ENCODE results near the gene CCNQ. TPM values are rescaled to one million over a fixed set of nuclear protein-coding genes. Genes with fewer than 3 reads are reported as not detected.

The CCNQ gene
- total RNA-seq, 1 experiment from 2014 or later = 20.3 TPM

DNA sequence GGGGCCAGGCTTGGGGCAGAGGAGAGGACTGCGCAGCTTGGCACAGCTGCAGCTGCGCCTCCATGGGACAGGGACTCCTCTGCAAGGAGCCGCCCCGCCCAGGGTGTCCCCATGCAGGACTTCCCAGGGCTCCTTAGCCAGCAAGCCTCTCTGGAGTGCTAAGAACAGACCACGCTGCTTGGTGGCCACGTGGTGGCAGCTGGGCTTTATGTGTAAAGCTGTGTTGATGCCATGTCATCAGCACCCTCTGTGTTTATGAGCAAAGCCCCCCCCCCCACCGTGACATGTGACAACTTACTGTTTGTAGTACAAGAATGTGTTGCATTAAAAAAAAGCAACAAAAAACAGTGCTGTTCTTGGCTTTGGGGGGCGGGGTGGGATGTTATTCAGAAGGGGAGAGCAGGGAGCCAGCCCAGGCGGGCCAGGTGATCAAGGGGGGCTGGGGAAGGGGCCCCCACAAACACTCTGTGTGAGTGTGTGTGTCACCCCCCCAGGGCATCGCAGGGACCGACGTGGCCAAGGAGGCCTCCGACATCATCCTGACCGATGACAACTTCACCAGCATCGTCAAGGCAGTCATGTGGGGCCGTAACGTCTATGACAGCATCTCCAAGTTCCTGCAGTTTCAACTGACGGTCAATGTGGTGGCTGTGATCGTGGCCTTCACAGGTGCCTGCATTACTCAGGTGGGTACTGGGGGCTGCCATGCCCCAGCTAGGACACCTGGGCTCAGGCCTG, 41.2 kb downstream of the CCNQ start:
- ChIA-PET CTCF (no interaction called here), POLR2A (no interaction called here), RAD21 (ENCODE audit: low non-redundant PET in 1 of 2, low total read pairs in 2 of 2, uncharacterized antibody in 2 of 2, unreplicated experiment in 2 of 2) (no interaction called here)
- H3K9me3 ChIP-seq (ENCODE audit: control insufficient read depth in 1 of 2, insufficient read depth in 1 of 2, low read depth in 1 of 2, low read length in 2 of 2) = no peaks in the 10 kb centered on the region
- H3K27me3 ChIP-seq (ENCODE audit: insufficient read depth, low read length) = no peaks in the 10 kb centered on the region
- H3K9me2 ChIP-seq (ENCODE audit: insufficient read depth) = no peaks in the 10 kb centered on the region
- intact Hi-C loops (cut with micrococcal nuclease) = loop anchor here (5.0 kb wide), 1 partner anchor 150 kb away; no protein-coding TSS in a partner anchor
- H3K36me3 ChIP-seq (ENCODE audit: control insufficient read depth in 1 of 2, insufficient read depth in 2 of 2, low read length in 2 of 2) = no peaks in the 10 kb centered on the region
- H3K4me1 ChIP-seq (ENCODE audit: control insufficient read depth in 1 of 2, insufficient read depth in 2 of 2, low read length in 2 of 2) = no peaks in the 10 kb centered on the region
- no TSS peak for BruUV-seq (replicated peaks)
- no peak overlapping the region for H3K9ac ChIP-seq (ENCODE audit: low read length)
- H2AFZ ChIP-seq (ENCODE audit: low read depth, low read length, poor library complexity, severe bottlenecking) = no peak overlapping the region
- no peak overlapping the region for H3K4me2 ChIP-seq (ENCODE audit: low read length)
- DNase-seq (ENCODE audit: low read depth, low spot score) (no peak), ATAC-seq (no peak)
- no peak overlapping the region for H3K4me3 ChIP-seq (replicated peaks in 1 of 2; ENCODE audit: low read depth in 1 of 2, low read length in 2 of 2)
- no peak overlapping the region for H3K27ac ChIP-seq (ENCODE audit: low read depth, low read length)
- TF ChIP-seq, protein P1, sequence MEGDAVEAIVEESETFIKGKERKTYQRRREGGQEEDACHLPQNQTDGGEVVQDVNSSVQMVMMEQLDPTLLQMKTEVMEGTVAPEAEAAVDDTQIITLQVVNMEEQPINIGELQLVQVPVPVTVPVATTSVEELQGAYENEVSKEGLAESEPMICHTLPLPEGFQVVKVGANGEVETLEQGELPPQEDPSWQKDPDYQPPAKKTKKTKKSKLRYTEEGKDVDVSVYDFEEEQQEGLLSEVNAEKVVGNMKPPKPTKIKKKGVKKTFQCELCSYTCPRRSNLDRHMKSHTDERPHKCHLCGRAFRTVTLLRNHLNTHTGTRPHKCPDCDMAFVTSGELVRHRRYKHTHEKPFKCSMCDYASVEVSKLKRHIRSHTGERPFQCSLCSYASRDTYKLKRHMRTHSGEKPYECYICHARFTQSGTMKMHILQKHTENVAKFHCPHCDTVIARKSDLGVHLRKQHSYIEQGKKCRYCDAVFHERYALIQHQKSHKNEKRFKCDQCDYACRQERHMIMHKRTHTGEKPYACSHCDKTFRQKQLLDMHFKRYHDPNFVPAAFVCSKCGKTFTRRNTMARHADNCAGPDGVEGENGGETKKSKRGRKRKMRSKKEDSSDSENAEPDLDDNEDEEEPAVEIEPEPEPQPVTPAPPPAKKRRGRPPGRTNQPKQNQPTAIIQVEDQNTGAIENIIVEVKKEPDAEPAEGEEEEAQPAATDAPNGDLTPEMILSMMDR (IDR thresholded peaks at IDR 0.05 in 2 of 3, conservative IDR thresholded peaks at IDR 0.05 in 1 of 3; ENCODE audit: borderline replicate concordance in 1 of 3, insufficient read depth in 1 of 3, low read depth in 2 of 3, low read length in 2 of 3) = 0 out of 6 replicates have a peak, but pooled peaks of 1 of the 3 experiments have one; percentile 8
- TF ChIP-seq SRF (IDR thresholded peaks at IDR 0.05; ENCODE audit: low read depth) = no peak
- H4K20me1 ChIP-seq (ENCODE audit: insufficient read depth) = no peaks in the 10 kb centered on the region
- no peaks in the 10 kb centered on the region for H3K79me2 ChIP-seq (ENCODE audit: insufficient read depth, low read length)

DNA sequence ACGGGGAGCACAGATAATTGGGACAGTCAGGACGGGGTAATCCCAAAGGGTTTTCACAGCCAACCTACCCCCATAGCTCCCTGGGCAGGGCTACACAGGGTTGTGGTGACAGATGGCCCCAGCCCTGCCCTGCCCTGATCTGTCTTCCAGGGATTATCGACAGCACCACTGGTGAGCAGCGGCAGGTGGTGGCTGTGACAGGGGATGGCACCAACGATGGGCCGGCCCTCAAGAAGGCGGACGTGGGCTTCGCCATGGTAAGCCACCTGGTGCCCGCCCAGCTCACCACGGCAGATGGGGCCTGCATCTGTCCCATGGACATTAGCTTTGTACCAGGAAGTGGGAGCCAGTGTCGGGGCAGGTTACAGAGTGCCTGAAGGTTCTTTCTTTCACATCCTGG, 42.2 kb downstream of the CCNQ start:
- Histone ChIP-seq H3K4me2 (ENCODE audit: low read length) (no peak overlapping the region), H3K9me2 (ENCODE audit: insufficient read depth) (no peaks in the 10 kb centered on the region), H3K9ac (ENCODE audit: low read length) (no peak overlapping the region), H4K20me1 (ENCODE audit: insufficient read depth) (no peaks in the 10 kb centered on the region), H3K27me3 (ENCODE audit: insufficient read depth, low read length) (no peaks in the 10 kb centered on the region), H3K9me3 (ENCODE audit: control insufficient read depth in 1 of 2, insufficient read depth in 1 of 2, low read depth in 1 of 2, low read length in 2 of 2) (no peaks in the 10 kb centered on the region), H2AFZ (ENCODE audit: low read depth, low read length, poor library complexity, severe bottlenecking) (no peak overlapping the region), H3K36me3 (ENCODE audit: control insufficient read depth in 1 of 2, insufficient read depth in 2 of 2, low read length in 2 of 2) (no peaks in the 10 kb centered on the region), H3K4me3 (replicated peaks in 1 of 2; ENCODE audit: low read depth in 1 of 2, low read length in 2 of 2) (no peak overlapping the region), H3K79me2 (ENCODE audit: insufficient read depth, low read length) (no peaks in the 10 kb centered on the region), H3K27ac (ENCODE audit: low read depth, low read length) (no peak overlapping the region), H3K4me1 (ENCODE audit: control insufficient read depth in 1 of 2, insufficient read depth in 2 of 2, low read length in 2 of 2) (no peaks in the 10 kb centered on the region)
- ChIA-PET POLR2A (no interaction called here), RAD21 (ENCODE audit: low non-redundant PET in 1 of 2, low total read pairs in 2 of 2, uncharacterized antibody in 2 of 2, unreplicated experiment in 2 of 2) (no interaction called here), CTCF (no interaction called here)
- DNase-seq (ENCODE audit: low read depth, low spot score) (no peak), ATAC-seq (no peak)
- TF ChIP-seq POLR2A (IDR thresholded peaks at IDR 0.05; ENCODE audit: borderline replicate concordance, extremely low read depth, insufficient read depth, insufficient read length) (no peak), TCF7L2 (IDR thresholded peaks at IDR 0.05; ENCODE audit: borderline replicate concordance, extremely low read depth, insufficient read depth, insufficient read length) (no peak), EZH2 (IDR thresholded peaks at IDR 0.05) (no peak), ELF1 (IDR thresholded peaks at IDR 0.05; ENCODE audit: borderline replicate concordance, low read depth) (no peak), JUND (IDR thresholded peaks at IDR 0.05) (no peak), ZFX (IDR thresholded peaks at IDR 0.05) (no peak)
- TF ChIP-seq, protein P2, sequence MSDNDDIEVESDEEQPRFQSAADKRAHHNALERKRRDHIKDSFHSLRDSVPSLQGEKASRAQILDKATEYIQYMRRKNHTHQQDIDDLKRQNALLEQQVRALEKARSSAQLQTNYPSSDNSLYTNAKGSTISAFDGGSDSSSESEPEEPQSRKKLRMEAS (IDR thresholded peaks at IDR 0.05) = no peak
- intact Hi-C loops (cut with micrococcal nuclease) = loop anchor here (5.0 kb wide), 1 partner anchor 151 kb away; no protein-coding TSS in a partner anchor
- BruUV-seq (replicated peaks) = no TSS peak
